ENCODE data around the gene RBMS1. TPM values are rescaled to one million over a fixed set of nuclear protein-coding genes. Genes with fewer than 3 reads are reported as not detected.

The RBMS1 gene
- polyA plus RNA-seq, 1 donor from 2014 or later: 8.4 TPM

DNA sequence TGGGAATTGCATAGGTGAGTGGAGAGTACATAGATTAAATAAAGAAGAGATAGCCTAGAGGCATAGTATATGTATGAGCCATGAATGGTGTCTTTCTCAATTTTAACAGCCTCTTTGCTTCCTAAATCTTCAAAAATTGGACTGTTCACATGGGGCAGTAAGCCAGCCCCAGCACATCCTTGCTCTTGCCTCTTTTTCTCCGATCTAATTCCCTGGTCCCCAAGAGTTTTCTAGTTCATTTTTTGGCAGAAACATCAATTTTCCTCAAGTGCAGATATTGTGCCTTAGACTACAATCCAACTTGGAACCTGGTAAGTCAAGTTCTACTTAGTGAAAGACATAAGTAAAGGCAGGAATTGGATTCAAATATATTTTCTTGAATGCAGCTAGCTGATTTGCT, 243.7 kb downstream of the RBMS1 start:
- no peaks in the 10 kb centered on the region for H3K9me2 ChIP-seq (ENCODE audit: insufficient read depth, low read length)
- H3K79me2 ChIP-seq (replicated peaks; ENCODE audit: insufficient read depth, low read length): no peaks in the 10 kb centered on the region
- H3K4me2 ChIP-seq (ENCODE audit: low read length): no peak overlapping the region
- H3K4me3 ChIP-seq (ENCODE audit: low read length): no peak overlapping the region
- peaks cover 5% of the 10 kb centered on the region for H3F3A ChIP-seq (ENCODE audit: insufficient read depth, low read length, poor library complexity, severe bottlenecking)
- no peaks in the 10 kb centered on the region for H3K9me3 ChIP-seq (ENCODE audit: low read length)
- no peak overlapping the region for H3K27ac ChIP-seq (ENCODE audit: low read length)
- H3K9ac ChIP-seq (ENCODE audit: low read length): no peak overlapping the region
- H3K36me3 ChIP-seq (ENCODE audit: insufficient read depth, low read length): no peaks in the 10 kb centered on the region
- TF ChIP-seq SMC3 (conservative IDR thresholded peaks at IDR 0.05; ENCODE audit: poor library complexity): no peak
- TF ChIP-seq EP300 (conservative IDR thresholded peaks at IDR 0.05; ENCODE audit: poor library complexity, severe bottlenecking): no peak
- TF ChIP-seq MXI1 (conservative IDR thresholded peaks at IDR 0.05; ENCODE audit: poor library complexity, severe bottlenecking): no peak
- TF ChIP-seq EZH2 (IDR thresholded peaks at IDR 0.05; ENCODE audit: borderline replicate concordance, insufficient read depth, low read length, poor library complexity, severe bottlenecking): no peak
- no peak for TF ChIP-seq POLR2AphosphoS5 (IDR thresholded peaks at IDR 0.05)
- TF ChIP-seq RAD21 (conservative IDR thresholded peaks at IDR 0.05): no peak
- TF ChIP-seq, protein P1, sequence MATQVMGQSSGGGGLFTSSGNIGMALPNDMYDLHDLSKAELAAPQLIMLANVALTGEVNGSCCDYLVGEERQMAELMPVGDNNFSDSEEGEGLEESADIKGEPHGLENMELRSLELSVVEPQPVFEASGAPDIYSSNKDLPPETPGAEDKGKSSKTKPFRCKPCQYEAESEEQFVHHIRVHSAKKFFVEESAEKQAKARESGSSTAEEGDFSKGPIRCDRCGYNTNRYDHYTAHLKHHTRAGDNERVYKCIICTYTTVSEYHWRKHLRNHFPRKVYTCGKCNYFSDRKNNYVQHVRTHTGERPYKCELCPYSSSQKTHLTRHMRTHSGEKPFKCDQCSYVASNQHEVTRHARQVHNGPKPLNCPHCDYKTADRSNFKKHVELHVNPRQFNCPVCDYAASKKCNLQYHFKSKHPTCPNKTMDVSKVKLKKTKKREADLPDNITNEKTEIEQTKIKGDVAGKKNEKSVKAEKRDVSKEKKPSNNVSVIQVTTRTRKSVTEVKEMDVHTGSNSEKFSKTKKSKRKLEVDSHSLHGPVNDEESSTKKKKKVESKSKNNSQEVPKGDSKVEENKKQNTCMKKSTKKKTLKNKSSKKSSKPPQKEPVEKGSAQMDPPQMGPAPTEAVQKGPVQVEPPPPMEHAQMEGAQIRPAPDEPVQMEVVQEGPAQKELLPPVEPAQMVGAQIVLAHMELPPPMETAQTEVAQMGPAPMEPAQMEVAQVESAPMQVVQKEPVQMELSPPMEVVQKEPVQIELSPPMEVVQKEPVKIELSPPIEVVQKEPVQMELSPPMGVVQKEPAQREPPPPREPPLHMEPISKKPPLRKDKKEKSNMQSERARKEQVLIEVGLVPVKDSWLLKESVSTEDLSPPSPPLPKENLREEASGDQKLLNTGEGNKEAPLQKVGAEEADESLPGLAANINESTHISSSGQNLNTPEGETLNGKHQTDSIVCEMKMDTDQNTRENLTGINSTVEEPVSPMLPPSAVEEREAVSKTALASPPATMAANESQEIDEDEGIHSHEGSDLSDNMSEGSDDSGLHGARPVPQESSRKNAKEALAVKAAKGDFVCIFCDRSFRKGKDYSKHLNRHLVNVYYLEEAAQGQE (IDR thresholded peaks at IDR 0.05; ENCODE audit: borderline replicate concordance): no peak
- TF ChIP-seq, protein P2, sequence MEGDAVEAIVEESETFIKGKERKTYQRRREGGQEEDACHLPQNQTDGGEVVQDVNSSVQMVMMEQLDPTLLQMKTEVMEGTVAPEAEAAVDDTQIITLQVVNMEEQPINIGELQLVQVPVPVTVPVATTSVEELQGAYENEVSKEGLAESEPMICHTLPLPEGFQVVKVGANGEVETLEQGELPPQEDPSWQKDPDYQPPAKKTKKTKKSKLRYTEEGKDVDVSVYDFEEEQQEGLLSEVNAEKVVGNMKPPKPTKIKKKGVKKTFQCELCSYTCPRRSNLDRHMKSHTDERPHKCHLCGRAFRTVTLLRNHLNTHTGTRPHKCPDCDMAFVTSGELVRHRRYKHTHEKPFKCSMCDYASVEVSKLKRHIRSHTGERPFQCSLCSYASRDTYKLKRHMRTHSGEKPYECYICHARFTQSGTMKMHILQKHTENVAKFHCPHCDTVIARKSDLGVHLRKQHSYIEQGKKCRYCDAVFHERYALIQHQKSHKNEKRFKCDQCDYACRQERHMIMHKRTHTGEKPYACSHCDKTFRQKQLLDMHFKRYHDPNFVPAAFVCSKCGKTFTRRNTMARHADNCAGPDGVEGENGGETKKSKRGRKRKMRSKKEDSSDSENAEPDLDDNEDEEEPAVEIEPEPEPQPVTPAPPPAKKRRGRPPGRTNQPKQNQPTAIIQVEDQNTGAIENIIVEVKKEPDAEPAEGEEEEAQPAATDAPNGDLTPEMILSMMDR (IDR thresholded peaks at IDR 0.05; ENCODE audit: poor library complexity, severe bottlenecking): no peak
- no peak for TF ChIP-seq TAF1 (IDR thresholded peaks at IDR 0.05; ENCODE audit: low read depth)
- no peaks in the 10 kb centered on the region for H3K27me3 ChIP-seq (ENCODE audit: insufficient read depth, low read depth, low read length)
- no peak overlapping the region for H2AFZ ChIP-seq (ENCODE audit: low read depth, low read length)
- no peaks in the 10 kb centered on the region for H4K20me1 ChIP-seq (ENCODE audit: insufficient read depth)

DNA sequence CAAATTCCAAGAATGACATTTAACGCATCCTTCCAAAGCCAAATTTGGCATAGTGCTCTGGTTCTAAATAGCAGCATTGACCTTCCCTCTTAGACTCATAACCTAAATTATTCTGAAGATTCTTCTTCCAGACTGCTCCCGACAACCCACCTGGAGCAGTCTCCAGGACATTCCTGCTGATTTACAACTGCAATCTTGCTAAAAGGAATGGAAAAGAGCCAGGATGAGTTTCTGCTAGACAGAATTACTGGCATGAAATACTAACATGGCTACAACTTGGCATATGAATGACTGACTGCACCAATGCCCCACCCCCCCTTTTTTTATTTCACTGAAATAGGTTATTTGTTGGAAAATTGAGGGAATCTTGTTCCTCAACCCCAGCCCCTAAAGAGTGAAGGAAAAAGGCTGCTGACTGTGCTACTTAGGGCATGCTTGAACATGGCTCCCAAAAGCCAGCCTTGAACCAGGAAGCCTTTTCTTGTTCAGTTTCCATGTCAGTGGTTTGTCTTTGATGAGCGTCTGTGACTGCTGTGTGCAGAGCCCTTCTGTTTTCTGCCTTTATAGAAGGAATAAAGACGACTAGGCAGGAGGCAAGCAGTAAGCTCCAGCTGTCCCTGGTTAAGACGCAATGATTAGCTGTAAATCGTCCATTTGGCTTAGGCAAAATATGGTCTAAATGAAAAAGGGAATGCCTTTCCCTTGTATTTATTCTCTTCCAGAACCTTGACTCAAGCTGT, 246.1 kb downstream of the RBMS1 start:
- TF ChIP-seq TAF1 (IDR thresholded peaks at IDR 0.05; ENCODE audit: low read depth) (no peak), POLR2AphosphoS5 (IDR thresholded peaks at IDR 0.05) (no peak), RAD21 (conservative IDR thresholded peaks at IDR 0.05) (no peak), MXI1 (conservative IDR thresholded peaks at IDR 0.05; ENCODE audit: poor library complexity, severe bottlenecking) (no peak), EP300 (conservative IDR thresholded peaks at IDR 0.05; ENCODE audit: poor library complexity, severe bottlenecking) (no peak), EZH2 (IDR thresholded peaks at IDR 0.05; ENCODE audit: borderline replicate concordance, insufficient read depth, low read length, poor library complexity, severe bottlenecking) (no peak), SMC3 (conservative IDR thresholded peaks at IDR 0.05; ENCODE audit: poor library complexity) (no peak)
- TF ChIP-seq, protein P2 (IDR thresholded peaks at IDR 0.05; ENCODE audit: poor library complexity, severe bottlenecking): no peak
- TF ChIP-seq, protein P1 (IDR thresholded peaks at IDR 0.05; ENCODE audit: borderline replicate concordance): no peak
- no peak overlapping the region for H2AFZ ChIP-seq (ENCODE audit: low read depth, low read length)

More for the DNA sequence above, 246.1 kb downstream of the RBMS1 start:
- H3K4me3 ChIP-seq (ENCODE audit: low read length): no peak overlapping the region
- no peak overlapping the region for H3K4me2 ChIP-seq (ENCODE audit: low read length)
- no peaks in the 10 kb centered on the region for H3K9me3 ChIP-seq (ENCODE audit: low read length)
- H3K9me2 ChIP-seq (ENCODE audit: insufficient read depth, low read length): no peaks in the 10 kb centered on the region
- H3K79me2 ChIP-seq (replicated peaks; ENCODE audit: insufficient read depth, low read length): no peaks in the 10 kb centered on the region
- no peak overlapping the region for H3K27ac ChIP-seq (ENCODE audit: low read length)
- no peaks in the 10 kb centered on the region for H3F3A ChIP-seq (ENCODE audit: insufficient read depth, low read length, poor library complexity, severe bottlenecking)
- H3K27me3 ChIP-seq (ENCODE audit: insufficient read depth, low read depth, low read length): no peaks in the 10 kb centered on the region
- no peaks in the 10 kb centered on the region for H3K36me3 ChIP-seq (ENCODE audit: insufficient read depth, low read length)
- no peak overlapping the region for H3K9ac ChIP-seq (ENCODE audit: low read length)
- no peaks in the 10 kb centered on the region for H4K20me1 ChIP-seq (ENCODE audit: insufficient read depth)

All from neural cell (in vitro differentiated cells).